GM19372 (cell line): ENCODE data around the gene TNIK.

Experiments used
- ATAC-seq: cut with Tn5 transposase; IDR thresholded peaks from one replicate; pipeline ENCODE4 v1.9.1; 2021; ENCODE audit warnings: mild to moderate bottlenecking, low read depth, moderate library complexity; ENCODE audit not compliant: unreplicated experiment

The TNIK gene

DNA sequence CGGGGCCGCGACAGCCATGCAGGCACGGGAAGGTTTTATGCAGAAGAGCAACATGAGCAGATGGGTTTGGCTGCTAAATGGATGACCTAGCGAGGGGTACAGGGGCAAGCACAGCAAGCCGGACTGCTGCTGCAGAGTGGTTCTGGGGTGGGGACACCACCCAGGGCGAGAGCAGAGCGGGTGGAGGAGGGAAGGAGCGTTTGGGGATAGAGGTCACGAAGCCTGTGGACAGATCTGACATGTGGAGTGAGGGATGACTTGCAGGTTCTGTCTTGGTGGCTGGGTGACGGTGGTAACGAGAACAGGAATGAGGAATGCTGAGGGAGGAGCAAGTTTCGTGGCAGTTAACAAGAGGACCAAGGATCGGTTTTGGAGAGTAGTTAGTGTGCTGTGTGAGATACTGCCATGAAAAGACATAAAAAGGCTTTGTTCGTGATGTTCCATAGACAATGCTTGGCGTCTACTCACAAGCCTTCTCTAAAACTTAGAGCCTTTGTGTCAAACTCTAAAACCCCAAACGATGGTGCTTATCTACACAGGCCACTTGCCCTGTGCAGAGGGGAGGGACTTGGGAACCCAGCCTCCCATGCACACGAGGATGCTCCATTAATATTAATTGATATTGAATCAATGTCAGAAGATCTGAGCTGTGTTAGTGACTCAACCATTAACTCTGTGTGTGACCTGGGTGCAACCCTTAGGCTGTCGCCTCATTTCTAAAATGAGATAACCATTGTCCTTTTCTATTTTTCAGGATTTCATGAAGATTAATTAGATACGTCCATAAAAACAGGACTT lies 301.0 kb downstream of the TNIK start:
- ATAC-seq: no peak

DNA sequence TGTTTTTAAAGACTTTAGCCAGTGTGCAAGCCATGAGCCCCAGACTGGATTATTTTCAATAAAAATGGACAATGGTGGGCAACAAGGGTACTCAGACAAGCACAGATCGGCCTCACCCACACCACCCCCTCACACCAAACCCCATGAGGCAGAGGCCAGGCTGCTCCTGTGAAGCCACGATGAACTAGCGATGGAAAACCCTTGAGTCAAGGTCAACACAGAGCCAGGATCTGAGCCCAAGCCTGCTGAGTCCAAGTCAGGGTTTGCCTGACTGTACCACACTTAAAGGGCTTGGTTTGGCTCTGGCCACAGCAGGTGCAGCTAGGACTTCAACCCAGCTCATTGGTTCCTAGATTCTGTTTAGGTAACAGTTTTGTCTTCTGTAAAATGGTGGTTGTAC lies 302.2 kb downstream of the TNIK start:
- ATAC-seq: no peak

DNA sequence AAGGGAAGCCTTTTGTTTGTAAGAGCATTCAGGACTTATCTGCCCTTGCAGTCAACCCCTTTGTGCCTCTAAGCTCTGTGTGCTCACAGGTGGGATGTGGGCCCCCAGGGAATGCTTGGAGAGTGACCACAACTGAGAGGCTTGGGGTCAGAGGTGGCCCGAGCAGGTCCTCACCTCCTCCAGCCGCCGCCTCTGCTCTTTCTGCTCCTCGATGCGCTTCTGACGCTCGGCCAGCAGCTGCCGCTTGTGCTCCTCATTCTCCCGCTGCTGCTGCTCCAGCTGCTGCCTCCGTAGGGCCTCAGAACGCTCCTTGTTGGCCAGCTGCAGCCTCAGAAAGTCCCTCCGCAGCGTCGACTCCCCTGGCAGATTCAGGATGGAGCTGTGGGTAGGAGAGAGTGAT lies 302.9 kb downstream of the TNIK start:
- no peak for ATAC-seq

DNA sequence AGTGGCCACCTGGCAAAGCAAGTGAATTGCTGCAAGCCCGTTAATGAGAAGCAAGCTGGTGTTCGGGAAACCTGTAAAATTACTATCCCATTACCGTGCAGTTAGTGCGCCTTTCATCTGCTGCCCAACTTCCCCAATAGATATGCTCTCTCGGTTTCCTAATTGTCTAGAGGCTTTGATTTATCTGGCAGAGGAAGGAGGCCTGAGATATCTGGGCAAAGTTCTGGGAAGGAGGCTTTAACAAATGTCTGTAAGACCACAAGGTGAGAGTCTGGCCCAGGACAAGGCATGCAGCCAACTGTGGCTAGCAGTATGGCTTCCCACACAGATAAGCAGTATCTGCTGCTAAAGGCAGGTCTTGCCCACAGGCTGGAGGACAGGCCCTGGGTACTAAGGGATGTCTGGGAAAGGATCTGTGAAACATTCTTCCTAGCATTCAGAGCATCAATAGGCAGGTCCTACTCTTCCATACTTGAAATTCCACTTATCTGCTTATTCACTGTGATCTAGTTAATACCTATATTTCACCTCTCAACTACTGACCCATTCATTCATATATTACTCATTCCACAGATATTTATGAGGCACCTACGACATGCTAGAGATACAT lies 303.7 kb downstream of the TNIK start:
- no peak for ATAC-seq

DNA sequence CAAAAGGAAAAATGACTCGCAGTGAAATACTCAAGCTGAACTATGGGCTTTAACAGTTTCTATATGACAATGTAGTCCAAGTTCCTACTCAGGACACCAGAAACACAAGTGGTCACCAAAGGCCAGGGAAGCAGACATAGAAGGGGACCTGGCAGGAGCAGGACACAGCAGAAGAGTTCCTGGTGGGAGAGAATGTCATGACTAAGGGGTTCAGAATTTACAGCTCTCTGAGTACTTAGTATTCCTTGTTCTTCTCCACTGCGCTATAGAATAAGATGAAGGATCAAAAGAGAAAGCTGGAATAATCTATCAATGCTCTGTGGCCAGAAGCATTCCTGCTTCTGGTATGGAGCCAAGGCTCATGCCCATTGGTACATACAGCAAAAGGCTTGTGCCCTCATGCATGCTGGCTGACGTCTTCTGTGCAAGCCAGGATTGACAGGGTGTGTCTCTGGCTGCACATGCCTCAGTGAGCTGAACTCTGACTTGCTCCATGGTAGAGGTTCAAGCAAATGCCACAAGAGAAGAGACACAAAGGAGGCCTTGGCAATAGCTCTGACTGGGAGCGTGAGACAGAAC lies 305.0 kb downstream of the TNIK start:
- ATAC-seq: no peak

DNA sequence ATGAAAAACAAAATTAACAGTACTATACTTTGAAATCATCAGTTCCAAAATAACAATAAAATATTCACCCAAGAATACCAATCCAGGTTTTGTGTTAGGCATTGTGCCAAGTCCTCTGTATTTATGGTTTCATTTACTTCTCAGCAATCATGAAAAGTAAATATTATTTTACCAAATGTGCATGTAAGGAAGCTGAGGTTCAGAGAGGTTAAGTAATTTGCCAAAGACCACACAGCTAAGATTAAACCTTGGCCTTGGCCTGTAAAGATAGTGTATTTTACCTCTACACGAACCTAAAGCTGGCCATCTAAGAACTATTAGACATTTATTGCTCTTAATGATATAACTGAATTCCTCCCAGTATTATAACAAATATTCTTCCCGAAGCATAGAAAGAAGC lies 309.3 kb downstream of the TNIK start:
- ATAC-seq: no peak

DNA sequence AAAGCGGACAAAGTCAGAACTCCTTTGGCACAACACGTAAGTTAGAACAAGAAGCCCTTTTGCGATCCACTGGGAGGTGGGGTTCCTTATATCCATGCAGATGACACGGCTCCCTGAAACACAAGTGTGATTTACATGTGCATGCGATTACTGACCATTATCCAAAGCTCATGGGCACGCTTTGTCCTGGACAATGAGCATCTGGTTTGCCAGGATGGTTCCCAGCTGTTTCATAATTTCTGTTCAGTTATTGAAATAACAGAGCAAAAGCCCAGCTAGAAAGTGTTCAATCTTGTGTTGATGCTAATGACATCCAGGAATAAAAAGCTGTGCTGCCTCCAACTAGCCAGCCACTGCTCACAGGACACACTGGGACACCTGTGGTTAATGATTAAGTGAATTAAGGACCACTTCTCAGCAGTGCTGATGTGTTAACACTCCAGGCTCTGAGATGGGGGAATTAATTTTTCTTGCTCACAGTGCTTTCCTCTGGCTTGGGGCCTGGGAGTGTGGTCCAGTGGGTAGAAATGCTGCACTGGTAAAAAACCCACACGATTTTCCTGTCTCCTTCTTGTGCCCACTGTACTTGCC lies 310.6 kb downstream of the TNIK start:
- ATAC-seq: no peak

DNA sequence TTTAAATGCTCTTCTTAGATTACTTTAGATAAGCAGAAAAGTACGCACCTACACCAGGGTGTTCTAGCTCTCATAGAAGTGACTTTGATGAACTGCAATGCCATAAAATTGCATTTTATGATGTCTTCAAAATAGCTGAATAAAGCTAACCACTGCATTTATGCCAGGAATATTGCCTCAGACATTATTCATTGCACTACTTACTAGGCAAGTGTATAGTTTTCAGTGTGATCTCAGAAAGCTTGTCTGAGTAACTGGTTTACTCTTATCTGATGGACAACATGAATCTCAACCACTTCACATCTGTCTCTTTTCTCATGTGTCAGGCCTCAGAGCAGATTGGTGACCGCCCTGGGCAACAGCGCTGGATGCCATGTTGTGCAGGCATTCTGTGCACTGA lies 314.4 kb downstream of the TNIK start:
- ATAC-seq: no peak

DNA sequence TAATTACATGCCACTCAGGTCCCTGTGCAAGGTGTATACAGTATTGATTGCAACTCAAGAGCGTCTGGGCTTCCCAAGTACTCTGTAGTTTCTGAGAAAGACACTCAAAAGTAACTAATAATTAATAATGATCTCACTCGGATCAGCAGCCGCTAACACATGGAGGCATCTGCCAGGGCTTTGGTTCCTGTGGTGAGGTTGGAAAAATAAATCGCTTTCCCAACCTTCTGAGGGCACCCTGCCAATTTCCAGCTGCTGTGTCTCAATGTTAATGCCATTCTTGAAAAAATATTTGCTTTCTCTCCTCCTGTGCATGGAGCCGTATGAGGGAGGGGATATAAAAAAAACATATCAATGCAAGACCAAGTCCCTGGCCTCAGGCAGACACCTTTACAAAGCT lies 317.2 kb downstream of the TNIK start:
- no peak for ATAC-seq

DNA sequence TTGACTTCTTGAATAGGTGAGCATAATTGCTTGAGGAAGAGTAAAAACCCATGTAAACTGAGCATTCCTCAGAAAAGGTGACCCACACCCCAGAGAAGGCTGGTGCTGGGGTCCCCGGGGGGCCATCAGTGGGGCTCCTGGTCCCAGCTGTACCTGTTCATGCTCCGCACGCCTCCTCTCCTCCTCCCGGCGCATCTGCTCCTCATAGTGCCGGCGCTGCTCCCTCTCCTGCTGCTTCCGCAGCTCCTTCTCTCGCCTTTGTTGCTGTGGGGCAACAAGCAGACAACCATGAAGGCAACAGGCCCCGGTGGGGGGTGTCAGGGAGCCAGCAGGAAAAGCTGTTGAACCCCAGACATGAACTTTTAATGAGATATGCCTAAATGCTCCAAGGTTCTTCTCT lies 320.0 kb downstream of the TNIK start:
- ATAC-seq: no peak

DNA sequence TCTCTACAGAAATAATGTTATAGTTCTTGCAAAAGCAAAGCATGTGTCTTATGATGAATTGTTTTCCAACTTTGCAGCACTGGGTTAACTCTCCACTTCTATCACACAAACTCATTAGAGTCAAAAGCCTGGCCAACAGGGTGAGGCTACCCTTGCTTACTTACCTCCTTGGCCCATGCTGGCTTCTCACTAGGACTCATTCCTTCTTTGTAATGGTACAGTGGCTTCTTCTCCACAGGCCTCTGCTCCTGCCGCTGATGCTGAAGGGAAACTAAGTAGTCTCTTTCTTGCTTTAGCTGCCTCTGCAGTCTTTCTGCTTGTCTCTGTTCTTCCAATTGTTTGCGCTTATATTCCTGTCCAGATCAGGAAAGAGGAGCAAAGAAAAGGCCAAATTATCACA lies 322.2 kb downstream of the TNIK start:
- ATAC-seq: no peak

DNA sequence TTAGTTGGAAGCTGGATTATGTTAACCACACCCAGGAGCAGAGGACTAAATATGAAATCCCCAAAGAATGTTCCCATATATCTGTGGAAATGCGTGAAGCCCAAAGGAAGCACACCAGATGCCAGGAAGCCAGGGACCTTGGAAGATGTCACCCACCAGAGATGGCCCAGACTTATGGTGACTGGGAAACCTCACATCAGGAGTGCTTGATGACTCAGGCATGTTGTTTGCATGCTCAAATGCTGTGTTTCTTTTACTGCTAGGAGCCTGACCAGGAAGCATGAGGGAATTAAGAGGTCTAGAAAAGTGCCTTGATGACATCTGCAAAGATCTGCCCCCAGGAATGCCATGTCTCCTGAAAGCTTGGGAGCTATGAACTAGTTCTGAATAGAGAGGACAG lies 324.7 kb downstream of the TNIK start:
- no peak for ATAC-seq

DNA sequence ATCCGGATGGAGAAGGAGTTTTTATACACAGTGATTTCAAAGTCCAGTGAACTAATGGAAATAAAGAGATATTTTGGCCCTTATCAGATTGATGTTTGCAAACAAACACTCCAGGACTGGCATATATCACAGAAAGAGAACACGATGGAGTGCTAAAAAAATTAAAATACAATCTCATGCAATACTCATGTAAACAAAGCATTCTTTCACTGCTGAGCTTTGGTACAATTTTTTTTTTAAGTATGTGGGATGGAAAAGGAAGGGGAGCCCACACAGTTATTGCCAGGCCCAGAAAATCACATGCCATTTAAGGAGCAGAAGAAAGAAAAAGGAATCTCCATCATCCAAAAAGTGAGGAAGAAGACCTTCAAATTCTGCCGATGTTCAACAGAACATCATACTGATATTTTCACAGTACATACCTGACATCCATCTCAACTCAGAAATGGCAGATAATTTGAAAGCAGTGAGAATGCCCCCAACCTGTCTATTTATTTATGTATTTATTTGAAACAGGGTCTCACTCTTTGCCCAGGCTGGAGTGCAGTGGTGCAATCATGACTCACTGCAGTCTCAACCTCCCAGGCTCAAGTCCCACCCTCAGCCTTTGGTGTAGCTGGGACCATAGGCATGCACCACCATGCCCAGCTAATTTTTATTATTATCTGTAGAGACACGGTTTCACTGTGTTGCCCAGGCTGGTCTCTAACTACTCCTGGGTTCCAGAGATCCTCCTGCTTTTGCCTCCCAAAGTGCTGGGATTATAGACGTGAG lies 326.2 kb downstream of the TNIK start:
- ATAC-seq: no peak

DNA sequence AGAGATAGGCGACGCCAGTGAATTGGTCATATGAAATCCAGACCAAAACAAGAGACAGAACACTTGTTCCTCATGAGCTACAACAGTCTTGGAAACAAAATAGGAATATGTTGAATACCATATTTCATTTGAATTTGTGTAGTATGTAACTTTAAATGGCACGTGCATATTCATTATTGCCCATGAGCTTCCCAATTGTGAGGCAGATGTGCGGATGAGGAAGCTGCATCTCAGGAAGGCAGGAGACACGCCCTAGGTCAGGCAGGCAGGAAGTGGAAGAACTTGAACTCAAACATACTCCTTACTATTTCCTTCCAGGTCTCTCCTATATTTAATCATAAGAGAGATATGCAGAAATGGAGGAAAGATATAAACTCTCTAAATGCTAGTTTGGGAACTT lies 326.9 kb downstream of the TNIK start:
- ATAC-seq: no peak

DNA sequence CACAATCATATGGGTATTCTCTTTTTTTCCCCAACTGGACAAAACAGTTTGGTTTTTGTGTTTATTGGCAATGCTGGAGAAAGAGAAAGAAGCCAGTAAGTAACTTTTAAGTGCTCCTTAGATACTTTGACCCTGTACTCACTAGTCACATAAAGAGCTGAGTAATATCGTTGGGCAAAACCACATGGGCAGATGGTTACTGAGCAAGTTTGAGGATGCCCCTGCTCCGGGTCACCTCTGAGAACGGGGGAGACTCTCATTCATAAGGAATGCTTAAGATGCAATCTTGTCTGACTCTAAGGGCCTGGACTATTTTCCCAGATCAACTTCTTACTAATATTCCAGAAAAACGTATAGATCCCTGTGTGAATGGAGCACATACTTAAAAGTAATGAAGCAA lies 327.3 kb downstream of the TNIK start:
- no peak for ATAC-seq

DNA sequence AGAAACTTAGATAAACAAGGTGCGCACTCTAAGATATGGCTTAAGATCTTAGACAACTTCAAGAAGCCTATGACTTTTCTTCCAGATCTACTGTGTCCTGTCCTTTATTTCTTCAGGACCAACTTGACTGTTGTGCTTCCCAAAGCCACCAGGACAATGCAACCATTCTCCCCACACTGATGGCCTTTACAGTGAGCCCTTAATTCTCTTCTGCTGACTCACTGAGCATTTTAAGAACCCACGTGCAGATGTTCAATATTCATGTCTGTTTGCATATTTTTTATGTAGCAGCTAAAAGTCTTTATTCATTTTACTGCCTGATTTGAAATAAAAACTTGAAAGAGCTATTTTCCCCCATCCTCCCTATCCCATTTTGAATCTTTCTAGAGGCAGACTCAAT lies 330.4 kb downstream of the TNIK start:
- ATAC-seq: no peak

DNA sequence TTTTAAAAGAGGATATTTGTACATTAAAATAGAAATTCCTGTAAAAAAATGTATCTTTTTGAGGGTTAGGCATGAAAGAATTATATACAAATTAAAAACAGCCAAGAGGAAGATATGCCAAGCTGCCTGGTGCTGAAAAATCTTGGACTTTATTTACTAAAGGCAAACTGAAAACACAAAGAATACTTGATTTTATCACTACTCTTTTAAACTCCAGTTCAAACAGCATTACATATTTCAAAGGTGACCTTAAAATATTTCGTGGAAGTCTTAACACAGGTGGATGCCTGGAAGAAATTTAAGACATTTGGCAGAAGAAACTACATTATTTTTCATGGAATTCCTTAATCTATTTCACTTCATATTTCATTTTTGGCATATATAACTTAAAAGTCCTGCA lies 332.6 kb downstream of the TNIK start:
- no peak for ATAC-seq

DNA sequence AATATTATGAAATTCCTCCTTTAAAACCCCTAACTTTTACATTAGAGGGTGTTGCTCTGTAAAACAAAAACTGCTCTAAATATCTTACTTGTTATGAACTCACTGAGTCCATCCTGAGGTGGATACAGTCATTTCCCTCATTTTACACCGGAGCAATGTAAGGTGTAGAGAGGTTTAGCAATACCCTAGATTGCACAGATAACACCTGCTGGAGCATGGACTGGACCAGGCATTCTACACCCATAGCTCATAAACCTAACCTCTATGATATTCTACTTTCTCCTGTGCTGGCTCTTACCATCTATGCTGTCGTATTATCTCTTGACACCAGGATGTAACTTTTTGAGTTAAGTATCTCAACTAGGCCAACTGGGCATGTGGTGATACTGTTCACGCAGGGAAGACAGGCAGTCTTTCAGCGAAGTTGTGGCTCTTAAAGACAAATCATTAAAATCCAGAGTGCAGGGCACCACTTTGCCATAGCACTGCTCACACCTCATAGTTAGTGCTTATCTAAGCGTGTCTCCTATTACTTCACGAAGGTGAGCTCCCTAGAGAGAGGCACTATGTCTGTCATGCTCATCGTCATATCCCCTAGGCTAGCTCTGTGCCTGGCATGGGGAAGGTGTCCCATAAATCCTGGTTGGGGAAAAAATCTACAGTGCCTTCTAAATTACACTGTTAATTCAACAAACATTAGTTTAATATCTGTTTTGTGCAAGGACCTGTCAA lies 333.6 kb downstream of the TNIK start:
- no peak for ATAC-seq

DNA sequence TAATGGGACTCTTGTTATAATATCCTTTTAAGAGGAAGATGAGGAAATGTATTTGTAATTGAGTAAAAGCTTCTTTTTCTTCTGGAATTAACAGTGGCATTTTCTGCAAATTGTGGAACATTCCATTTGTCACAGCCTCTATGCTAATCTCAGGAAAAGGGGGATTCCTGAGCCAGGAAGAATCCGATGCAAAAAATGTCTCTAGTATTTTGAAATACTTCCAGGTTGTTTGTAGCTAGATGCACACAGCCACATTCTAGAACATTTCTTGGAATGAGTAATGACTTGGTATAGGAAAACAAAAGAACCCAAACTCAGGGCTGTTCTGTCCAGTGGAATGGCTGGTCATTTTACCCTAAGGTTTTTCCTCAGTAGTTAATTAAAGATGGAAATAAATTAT lies 335.2 kb downstream of the TNIK start:
- ATAC-seq: no peak

DNA sequence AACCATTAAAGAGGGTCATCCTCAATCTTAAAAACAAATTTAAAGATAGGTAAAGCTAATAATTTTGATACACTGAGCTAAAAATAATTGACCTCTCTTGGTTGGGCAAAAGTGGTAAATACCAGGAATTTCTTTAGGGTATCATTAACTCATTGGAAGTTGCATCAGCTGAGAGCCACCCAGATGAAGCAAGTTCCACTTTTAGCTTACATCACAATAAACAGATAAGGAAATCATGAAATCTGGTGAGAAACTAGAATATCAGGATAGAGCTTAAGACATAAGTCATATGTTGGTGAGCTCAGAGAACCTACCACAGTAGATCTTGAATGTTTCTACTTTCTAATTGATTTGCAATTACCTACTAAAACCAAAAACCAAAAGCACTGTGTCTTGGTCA lies 336.3 kb downstream of the TNIK start:
- no peak for ATAC-seq
